ENCODE results near the gene DHRS7C.

DNA sequence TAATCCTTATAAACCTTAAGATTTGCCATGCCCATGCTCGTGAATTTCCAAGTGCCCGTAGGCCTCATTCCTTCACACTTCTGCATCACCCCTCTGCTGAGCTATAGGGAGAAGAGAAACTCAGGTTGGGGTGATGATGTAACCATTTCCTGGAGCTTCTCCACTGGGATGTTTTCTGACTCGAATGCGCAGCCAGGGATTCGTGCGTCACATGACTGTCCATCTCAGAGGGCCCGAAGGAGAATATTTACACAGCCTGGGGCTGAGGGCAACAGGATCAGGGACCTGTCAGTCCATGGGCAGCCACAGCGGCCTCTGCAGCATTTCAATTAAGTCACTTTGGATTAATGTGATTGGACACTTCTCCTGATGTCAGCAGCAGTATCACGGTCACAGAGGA is 21.8 kb upstream of the DHRS7C start:
- TF ChIP-seq, protein P1, sequence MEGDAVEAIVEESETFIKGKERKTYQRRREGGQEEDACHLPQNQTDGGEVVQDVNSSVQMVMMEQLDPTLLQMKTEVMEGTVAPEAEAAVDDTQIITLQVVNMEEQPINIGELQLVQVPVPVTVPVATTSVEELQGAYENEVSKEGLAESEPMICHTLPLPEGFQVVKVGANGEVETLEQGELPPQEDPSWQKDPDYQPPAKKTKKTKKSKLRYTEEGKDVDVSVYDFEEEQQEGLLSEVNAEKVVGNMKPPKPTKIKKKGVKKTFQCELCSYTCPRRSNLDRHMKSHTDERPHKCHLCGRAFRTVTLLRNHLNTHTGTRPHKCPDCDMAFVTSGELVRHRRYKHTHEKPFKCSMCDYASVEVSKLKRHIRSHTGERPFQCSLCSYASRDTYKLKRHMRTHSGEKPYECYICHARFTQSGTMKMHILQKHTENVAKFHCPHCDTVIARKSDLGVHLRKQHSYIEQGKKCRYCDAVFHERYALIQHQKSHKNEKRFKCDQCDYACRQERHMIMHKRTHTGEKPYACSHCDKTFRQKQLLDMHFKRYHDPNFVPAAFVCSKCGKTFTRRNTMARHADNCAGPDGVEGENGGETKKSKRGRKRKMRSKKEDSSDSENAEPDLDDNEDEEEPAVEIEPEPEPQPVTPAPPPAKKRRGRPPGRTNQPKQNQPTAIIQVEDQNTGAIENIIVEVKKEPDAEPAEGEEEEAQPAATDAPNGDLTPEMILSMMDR (IDR thresholded peaks at IDR 0.05) = no peak
- TF ChIP-seq POLR2A (IDR thresholded peaks at IDR 0.05) = no peak

Measured in testis (tissue), 2 donors.